ENCODE results near the gene SND1. TPM values are rescaled to one million over a fixed set of nuclear protein-coding genes. Genes with fewer than 3 reads are reported as not detected.

Gene SND1
- total RNA-seq, 4 donors from 2014 or later, result 55.5 to 305 (median 80.1) TPM

DNA sequence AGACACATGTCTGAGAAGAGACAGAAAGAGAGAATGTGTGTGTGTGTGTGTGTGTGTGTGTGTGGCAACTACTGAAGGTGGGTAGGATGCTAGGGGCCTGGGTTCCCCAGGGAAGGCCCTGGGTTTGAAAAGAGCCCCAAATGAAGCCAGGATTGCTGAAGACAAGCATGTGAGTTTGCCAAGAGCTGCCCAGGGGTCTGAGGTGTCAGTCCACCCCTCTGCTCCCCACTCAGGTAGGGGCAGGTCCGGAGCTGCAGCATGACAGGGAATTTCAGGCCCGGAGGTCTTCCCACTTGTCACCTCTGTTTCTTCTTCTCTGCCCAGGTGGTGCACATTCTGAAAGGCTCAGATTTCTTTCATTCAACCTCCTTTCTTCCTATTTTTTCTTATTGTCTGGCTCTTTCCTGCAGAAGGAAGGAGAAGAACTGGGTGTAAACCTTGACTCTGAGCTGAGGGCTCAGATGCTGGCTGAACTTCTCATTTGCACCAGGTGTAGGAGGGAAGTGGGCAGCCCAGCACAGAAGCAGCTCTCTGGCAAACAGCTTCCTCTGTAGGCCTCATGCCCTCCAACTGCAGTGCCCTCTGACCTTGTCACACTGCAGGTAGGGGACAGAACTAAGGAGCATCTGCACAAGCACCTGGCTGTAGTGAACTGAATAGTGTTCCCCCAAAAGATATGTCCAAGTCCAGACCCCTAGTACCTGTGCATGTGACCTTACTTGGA, 458.8 kb downstream of the SND1 start:
- peak in 2 of 3 donors; percentile 63 to 66 for DNase-seq
- Histone ChIP-seq H3K4me3 (no peak overlapping the region), H3K27ac (peak overlapping the region in 1 of 4 donors; percentile 76), H3K27me3 (no peaks in the 10 kb centered on the region), H3K36me3 (no peaks in the 10 kb centered on the region), H3K4me1 (peaks cover 0 to 37% (median 15%) of the 10 kb centered on the region in 4 donors), H3K9me3 (no peaks in the 10 kb centered on the region)
- TF ChIP-seq, protein P1, sequence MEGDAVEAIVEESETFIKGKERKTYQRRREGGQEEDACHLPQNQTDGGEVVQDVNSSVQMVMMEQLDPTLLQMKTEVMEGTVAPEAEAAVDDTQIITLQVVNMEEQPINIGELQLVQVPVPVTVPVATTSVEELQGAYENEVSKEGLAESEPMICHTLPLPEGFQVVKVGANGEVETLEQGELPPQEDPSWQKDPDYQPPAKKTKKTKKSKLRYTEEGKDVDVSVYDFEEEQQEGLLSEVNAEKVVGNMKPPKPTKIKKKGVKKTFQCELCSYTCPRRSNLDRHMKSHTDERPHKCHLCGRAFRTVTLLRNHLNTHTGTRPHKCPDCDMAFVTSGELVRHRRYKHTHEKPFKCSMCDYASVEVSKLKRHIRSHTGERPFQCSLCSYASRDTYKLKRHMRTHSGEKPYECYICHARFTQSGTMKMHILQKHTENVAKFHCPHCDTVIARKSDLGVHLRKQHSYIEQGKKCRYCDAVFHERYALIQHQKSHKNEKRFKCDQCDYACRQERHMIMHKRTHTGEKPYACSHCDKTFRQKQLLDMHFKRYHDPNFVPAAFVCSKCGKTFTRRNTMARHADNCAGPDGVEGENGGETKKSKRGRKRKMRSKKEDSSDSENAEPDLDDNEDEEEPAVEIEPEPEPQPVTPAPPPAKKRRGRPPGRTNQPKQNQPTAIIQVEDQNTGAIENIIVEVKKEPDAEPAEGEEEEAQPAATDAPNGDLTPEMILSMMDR (IDR thresholded peaks at IDR 0.05), result no peak
- no peak for TF ChIP-seq POLR2A (IDR thresholded peaks at IDR 0.05)

DNA sequence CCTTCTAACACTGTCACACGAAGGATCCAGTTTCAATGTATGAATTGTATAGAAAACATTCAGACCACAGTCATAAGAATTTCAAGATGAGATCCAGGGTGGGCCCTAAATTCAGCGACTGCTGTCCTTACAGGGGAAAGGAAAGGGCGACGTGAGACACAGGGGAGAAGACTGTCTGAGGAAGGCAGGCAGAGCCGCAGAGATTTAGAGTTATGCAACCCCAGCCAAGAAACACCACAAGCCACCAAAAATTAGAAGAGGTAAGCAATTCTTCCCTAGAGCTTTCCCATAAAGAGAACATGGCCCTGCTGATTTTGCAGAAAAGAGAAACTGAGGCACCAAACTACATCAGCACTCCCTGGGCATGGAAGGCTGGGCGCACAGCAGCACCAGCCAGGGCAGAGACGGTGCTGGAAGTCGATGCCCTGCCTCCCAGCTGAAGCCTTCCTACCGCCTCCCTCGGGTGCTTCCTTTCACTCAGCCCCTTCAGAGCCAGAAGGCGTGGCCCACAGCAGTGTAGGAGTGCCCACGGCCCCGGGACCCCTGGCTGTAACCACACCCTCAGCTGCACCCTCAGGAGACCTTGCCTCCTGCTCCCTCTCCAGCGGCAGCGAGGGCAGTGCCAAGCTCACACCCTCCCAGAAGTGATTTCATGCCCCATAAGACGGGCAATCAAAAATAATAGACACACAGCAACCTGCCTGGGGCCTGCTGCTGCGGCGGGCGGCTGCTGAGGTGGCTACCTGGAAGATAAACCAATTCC, 460.2 kb downstream of the SND1 start:
- no peak for TF ChIP-seq POLR2A (IDR thresholded peaks at IDR 0.05)
- TF ChIP-seq, protein P1 (IDR thresholded peaks at IDR 0.05), result no peak
- Histone ChIP-seq H3K4me3 (peak overlapping the region in 1 of 4 donors; percentile 18), H3K27me3 (no peaks in the 10 kb centered on the region), H3K27ac (peak overlapping the region in 1 of 4 donors; percentile 76), H3K4me1 (peaks cover 0 to 37% (median 15%) of the 10 kb centered on the region in 4 donors), H3K9me3 (no peaks in the 10 kb centered on the region), H3K36me3 (no peaks in the 10 kb centered on the region)
- peak in 2 of 3 donors; percentile 43 to 44 for DNase-seq

DNA sequence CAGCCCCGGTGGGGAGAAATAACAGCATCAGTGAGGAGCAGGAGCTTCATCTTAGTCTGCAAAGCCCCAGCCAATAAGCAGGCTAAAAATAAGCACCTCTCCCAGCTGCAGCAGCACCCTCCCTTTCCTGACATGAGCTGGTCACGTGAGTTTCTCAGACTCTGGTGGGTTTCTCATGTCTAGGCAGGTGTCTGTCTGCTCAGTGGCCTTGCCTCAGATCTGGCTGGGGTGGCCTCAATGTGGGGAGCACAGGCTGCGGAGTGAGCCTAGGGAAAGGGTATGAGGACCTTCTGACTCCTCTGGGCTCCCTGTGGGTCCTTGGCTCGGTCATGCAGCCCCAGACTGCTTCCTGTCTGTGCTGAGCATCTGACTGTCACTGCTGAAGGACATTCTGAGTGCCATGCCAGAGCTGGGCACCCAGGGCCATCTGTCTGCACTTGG, 460.8 kb downstream of the SND1 start:
- Histone ChIP-seq H3K4me1 (peaks cover 0 to 37% (median 15%) of the 10 kb centered on the region in 4 donors), H3K4me3 (peak overlapping the region in 1 of 4 donors; percentile 18), H3K9me3 (no peaks in the 10 kb centered on the region), H3K27me3 (no peaks in the 10 kb centered on the region), H3K36me3 (no peaks in the 10 kb centered on the region), H3K27ac (peak overlapping the region in 1 of 4 donors; percentile 76)
- TF ChIP-seq, protein P1 (IDR thresholded peaks at IDR 0.05), result no peak
- no peak for TF ChIP-seq POLR2A (IDR thresholded peaks at IDR 0.05)
- peak; percentile 32 to 71 (median 67) for DNase-seq

DNA sequence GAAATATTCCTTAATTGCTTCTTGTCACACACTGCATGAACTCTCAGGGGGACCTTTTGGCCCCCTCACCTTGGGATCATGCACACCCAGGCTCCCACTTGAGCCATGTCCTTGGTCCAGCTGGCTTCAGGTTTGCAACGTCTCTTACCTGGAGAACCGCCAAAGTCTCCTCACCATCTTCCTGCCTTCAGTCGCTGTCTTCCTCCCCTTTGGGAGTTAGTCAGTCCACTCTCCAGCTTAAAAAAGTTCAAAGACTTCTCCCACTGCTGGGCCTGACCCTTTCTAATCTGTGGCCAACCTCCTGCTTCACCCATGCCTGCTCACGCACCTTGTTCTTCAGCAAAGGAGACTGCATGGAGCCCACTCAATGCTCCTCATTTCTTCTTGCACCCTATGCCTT, 461.8 kb downstream of the SND1 start:
- Histone ChIP-seq H3K36me3 (no peaks in the 10 kb centered on the region), H3K27ac (no peak overlapping the region), H3K4me3 (no peak overlapping the region), H3K27me3 (no peaks in the 10 kb centered on the region), H3K9me3 (no peaks in the 10 kb centered on the region), H3K4me1 (peaks cover 0 to 30% (median 11%) of the 10 kb centered on the region in 4 donors)
- TF ChIP-seq, protein P1 (IDR thresholded peaks at IDR 0.05), result no peak
- no peak for TF ChIP-seq POLR2A (IDR thresholded peaks at IDR 0.05)
- peak in 2 of 3 donors; percentile 15 to 22 for DNase-seq

DNA sequence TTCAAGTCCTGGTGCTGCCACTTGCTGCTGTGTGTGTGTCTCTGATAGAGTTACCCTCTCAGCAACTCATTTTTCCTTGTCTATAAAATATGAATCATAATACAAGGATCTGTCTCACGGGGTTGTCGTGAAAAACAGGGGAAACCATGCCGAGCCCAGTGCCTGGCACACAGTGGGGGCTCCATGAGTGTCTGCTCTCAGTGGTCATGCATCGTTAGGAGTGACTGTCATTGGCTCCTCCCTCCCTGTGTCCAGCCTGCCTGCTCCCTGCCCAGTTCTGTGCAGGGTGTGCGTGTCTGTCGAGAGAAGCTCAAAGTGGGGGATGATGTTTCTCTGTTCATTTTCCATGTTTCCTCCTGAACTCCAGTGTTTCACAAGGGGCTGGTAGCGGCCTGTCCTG, 462.8 kb downstream of the SND1 start:
- peak; percentile 7 to 22 (median 16) for DNase-seq
- H3K27ac ChIP-seq, result no peak overlapping the region
- no peaks in the 10 kb centered on the region for H3K36me3 ChIP-seq
- no peaks in the 10 kb centered on the region for H3K9me3 ChIP-seq
- H3K4me3 ChIP-seq, result no peak overlapping the region
- H3K4me1 ChIP-seq, result peaks cover 0 to 26% (median 5%) of the 10 kb centered on the region in 4 donors
- no peak for TF ChIP-seq POLR2A (IDR thresholded peaks at IDR 0.05)
- TF ChIP-seq, protein P1 (IDR thresholded peaks at IDR 0.05), result no peak
- no peaks in the 10 kb centered on the region for H3K27me3 ChIP-seq
